PFSK-1 (cell line): ENCODE measurements around the gene CCR1.

ENCODE experiments used
- FOXP2 ChIP-seq: optimal IDR thresholded peaks from 2 replicates; pipeline ENCODE3; 2011; ENCODE audit warnings: borderline replicate concordance, control low read depth, inconsistent platforms; ENCODE audit not compliant: insufficient read depth; ENCODE audit errors: extremely low read length, extremely low read depth
- POLR2AphosphoS5 ChIP-seq: IDR thresholded peaks from 2 replicates; pipeline ENCODE4 v1.6.1; 2012; ENCODE audit warnings: low read depth, mild to moderate bottlenecking, control low read depth, low read length, moderate library complexity
- SIN3A ChIP-seq: IDR thresholded peaks from 2 replicates; pipeline ENCODE4 v1.6.1; 2012; ENCODE audit warnings: mild to moderate bottlenecking, low read length, moderate library complexity, borderline replicate concordance; ENCODE audit not compliant: insufficient read depth
- TAF1 ChIP-seq: IDR thresholded peaks from 2 replicates; pipeline ENCODE4 v1.6.1; 2012; ENCODE audit warnings: low read length, control low read depth, borderline replicate concordance; ENCODE audit not compliant: insufficient read depth
- TF ChIP-seq, protein P1 (sequence below), 2 experiments: IDR thresholded peaks; 2 replicates each; pipeline versions ENCODE4 v1.6.1 to v1.8.0; 2011 to 2012; ENCODE audit warnings: low read depth in 2 of 2, low read length in 2 of 2, control low read depth in 1 of 2, inconsistent platforms in 1 of 2, mild to moderate bottlenecking in 1 of 2, moderate library complexity in 1 of 2; ENCODE audit not compliant: insufficient read depth in 1 of 2

DNA sequence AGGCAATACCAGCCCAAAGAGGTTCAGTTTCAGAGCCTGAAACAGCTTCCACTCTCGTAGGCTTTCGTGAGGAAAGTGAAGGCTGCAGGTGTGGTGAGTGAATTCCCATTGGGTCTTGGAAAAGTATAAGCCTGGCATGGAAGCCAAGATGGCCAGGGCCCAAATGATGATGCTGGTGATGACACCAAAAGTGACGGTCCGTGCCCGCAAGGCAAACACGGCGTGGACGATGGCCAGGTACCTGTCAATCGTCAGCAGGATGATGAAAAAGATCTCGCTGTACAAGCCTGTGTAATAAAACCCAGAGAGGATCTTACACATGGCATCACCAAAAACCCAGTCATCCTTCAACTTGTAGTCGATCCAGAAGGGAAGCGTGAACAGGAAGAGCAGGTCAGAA lies 4.4 kb downstream of the CCR1 start:
- TF ChIP-seq, protein P1, sequence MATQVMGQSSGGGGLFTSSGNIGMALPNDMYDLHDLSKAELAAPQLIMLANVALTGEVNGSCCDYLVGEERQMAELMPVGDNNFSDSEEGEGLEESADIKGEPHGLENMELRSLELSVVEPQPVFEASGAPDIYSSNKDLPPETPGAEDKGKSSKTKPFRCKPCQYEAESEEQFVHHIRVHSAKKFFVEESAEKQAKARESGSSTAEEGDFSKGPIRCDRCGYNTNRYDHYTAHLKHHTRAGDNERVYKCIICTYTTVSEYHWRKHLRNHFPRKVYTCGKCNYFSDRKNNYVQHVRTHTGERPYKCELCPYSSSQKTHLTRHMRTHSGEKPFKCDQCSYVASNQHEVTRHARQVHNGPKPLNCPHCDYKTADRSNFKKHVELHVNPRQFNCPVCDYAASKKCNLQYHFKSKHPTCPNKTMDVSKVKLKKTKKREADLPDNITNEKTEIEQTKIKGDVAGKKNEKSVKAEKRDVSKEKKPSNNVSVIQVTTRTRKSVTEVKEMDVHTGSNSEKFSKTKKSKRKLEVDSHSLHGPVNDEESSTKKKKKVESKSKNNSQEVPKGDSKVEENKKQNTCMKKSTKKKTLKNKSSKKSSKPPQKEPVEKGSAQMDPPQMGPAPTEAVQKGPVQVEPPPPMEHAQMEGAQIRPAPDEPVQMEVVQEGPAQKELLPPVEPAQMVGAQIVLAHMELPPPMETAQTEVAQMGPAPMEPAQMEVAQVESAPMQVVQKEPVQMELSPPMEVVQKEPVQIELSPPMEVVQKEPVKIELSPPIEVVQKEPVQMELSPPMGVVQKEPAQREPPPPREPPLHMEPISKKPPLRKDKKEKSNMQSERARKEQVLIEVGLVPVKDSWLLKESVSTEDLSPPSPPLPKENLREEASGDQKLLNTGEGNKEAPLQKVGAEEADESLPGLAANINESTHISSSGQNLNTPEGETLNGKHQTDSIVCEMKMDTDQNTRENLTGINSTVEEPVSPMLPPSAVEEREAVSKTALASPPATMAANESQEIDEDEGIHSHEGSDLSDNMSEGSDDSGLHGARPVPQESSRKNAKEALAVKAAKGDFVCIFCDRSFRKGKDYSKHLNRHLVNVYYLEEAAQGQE (IDR thresholded peaks at IDR 0.05; ENCODE audit: insufficient read depth in 1 of 2, low read depth in 2 of 2, low read length in 2 of 2) = no peak
- no peak for TF ChIP-seq SIN3A
- TF ChIP-seq TAF1 = no peak
- no peak for TF ChIP-seq POLR2AphosphoS5
- TF ChIP-seq FOXP2 = no peak
